Suprapubic skin (tissue), 3 donors: ENCODE data around the gene EBF4.

Experiments used
- CTCF ChIP-seq, 2 donors: fragments of 200-600 bp in 1 of 2; fragments of 450-650 bp in 1 of 2; sonication (generic) in 1 of 2; IDR thresholded peaks; one replicate each; pipeline ENCODE4 v1.5.1; 2016 to 2019; ENCODE audit warnings: antibody characterized with exemption in 2 of 2, mild to moderate bottlenecking in 1 of 2, moderate library complexity in 1 of 2
- POLR2A ChIP-seq, 2 donors: fragments of 450-650 bp; IDR thresholded peaks; one replicate each; pipeline ENCODE4 v1.6.1; 2017; ENCODE audit warnings: antibody characterized with exemption in 2 of 2, mild to moderate bottlenecking in 2 of 2, moderate library complexity in 2 of 2

GRCh38 chr20:2793471-2793870, 100.9 kb downstream of the EBF4 start:
- no peak for TF ChIP-seq POLR2A (IDR thresholded peaks at IDR 0.05)
- no peak for TF ChIP-seq CTCF (IDR thresholded peaks at IDR 0.05)
